Osteoblast (primary cell): ENCODE data around the gene NCKAP5. TPM values are rescaled to one million over a fixed set of nuclear protein-coding genes. Genes with fewer than 3 reads are reported as not detected.

Experiments
- DNase-seq: peaks from one replicate; pipeline ENCODE4 v3.0.0; 2011; ENCODE audit warnings: low spot score, mixed read lengths; ENCODE audit not compliant: insufficient read length; ENCODE audit errors: missing footprints
- H2AFZ ChIP-seq: 2 replicates; pipeline ENCODE4 v1.6.0; 2011; ENCODE audit warnings: mild to moderate bottlenecking, low read length
- H3K27ac ChIP-seq: 2 replicates; pipeline ENCODE4 v1.5.1; 2011; ENCODE audit warnings: mild to moderate bottlenecking, low read depth, low read length, moderate library complexity
- H3K27me3 ChIP-seq: 2 replicates; pipeline ENCODE4 v1.6.0; 2012; ENCODE audit warnings: mild to moderate bottlenecking, control low read depth, inconsistent platforms, low read length, moderate library complexity; ENCODE audit not compliant: insufficient read depth
- H3K36me3 ChIP-seq: 2 replicates; pipeline ENCODE4 v1.5.1; 2011; ENCODE audit warnings: mild to moderate bottlenecking, low read length, control low read depth, moderate library complexity; ENCODE audit not compliant: insufficient read depth
- H3K4me1 ChIP-seq: 2 replicates; pipeline ENCODE4 v1.5.1; 2011; ENCODE audit warnings: mild to moderate bottlenecking, low read length, control low read depth, moderate library complexity; ENCODE audit not compliant: insufficient read depth
- H3K4me2 ChIP-seq: 2 replicates; pipeline ENCODE4 v1.6.0; 2011; ENCODE audit warnings: mild to moderate bottlenecking, low read length; ENCODE audit not compliant: insufficient read depth
- H3K4me3 ChIP-seq: fragments of 200-600 bp; sonication (generic); 3 replicates; pipeline ENCODE4 v1.5.1; 2012; ENCODE audit warnings: mild to moderate bottlenecking, low read length, inconsistent platforms; ENCODE audit not compliant: insufficient read depth
- H3K79me2 ChIP-seq: 2 replicates; pipeline ENCODE4 v1.6.0; 2012; ENCODE audit warnings: mild to moderate bottlenecking, low read length, control low read depth, inconsistent platforms; ENCODE audit not compliant: insufficient read depth
- H3K9me3 ChIP-seq: 2 replicates; pipeline ENCODE4 v1.5.1; 2011; ENCODE audit warnings: low read depth, low read length, control low read depth
- H4K20me1 ChIP-seq: 2 replicates; pipeline ENCODE4 v1.6.0; 2012; ENCODE audit warnings: mild to moderate bottlenecking, low read length, control low read depth; ENCODE audit not compliant: insufficient read depth
- CTCF ChIP-seq: IDR thresholded peaks from 2 replicates; pipeline ENCODE4 v1.5.1; 2011; ENCODE audit warnings: mild to moderate bottlenecking, low read depth, low read length, moderate library complexity; ENCODE audit errors: extremely low read depth
- total RNA-seq: library from RNA; depleted of rRNA; stranded (reverse); fragments of >200 nt; gene quantifications from 2 replicates; pipeline ENCODE4 v1.2.3, GENCODE V29; 2012

Gene NCKAP5
- total RNA-seq, 1 donor = 1.8 TPM

- no peak for TF ChIP-seq CTCF
- no peak overlapping the region for H3K27ac ChIP-seq
- H3K27me3 ChIP-seq = no peaks in the 10 kb centered on the region
Measured at GRCh38 chr2:133393895-133394294, 174.4 kb downstream of the NCKAP5 start.

GRCh38 chr2:133390156-133390555 lies 178.1 kb downstream of the NCKAP5 start:
- H3K27me3 ChIP-seq = no peaks in the 10 kb centered on the region
- H3K4me3 ChIP-seq = no peak overlapping the region
- H2AFZ ChIP-seq = peak overlapping the region; percentile 1
- H3K36me3 ChIP-seq = no peaks in the 10 kb centered on the region
- no peaks in the 10 kb centered on the region for H3K9me3 ChIP-seq
- peak overlapping the region; percentile 26 for H3K27ac ChIP-seq
- TF ChIP-seq CTCF = no peak
- no peaks in the 10 kb centered on the region for H4K20me1 ChIP-seq
- no peaks in the 10 kb centered on the region for H3K79me2 ChIP-seq
- H3K4me2 ChIP-seq = no peak overlapping the region
- peak; percentile 71 for DNase-seq
- H3K4me1 ChIP-seq = peaks cover 19% of the 10 kb centered on the region

More at GRCh38 chr2:133393895-133394294, 174.4 kb downstream of the NCKAP5 start:
- Histone ChIP-seq H4K20me1 (no peaks in the 10 kb centered on the region), H3K79me2 (no peaks in the 10 kb centered on the region), H3K36me3 (no peaks in the 10 kb centered on the region), H3K4me3 (no peak overlapping the region), H3K4me1 (peaks cover 19% of the 10 kb centered on the region), H3K9me3 (no peaks in the 10 kb centered on the region), H2AFZ (no peak overlapping the region), H3K4me2 (no peak overlapping the region)
- no peak for DNase-seq

GRCh38 chr2:133389569-133389968 lies 178.7 kb downstream of the NCKAP5 start:
- no peaks in the 10 kb centered on the region for H3K79me2 ChIP-seq
- no peak for DNase-seq
- H3K9me3 ChIP-seq = no peaks in the 10 kb centered on the region
- TF ChIP-seq CTCF = no peak
- H3K4me2 ChIP-seq = no peak overlapping the region
- no peaks in the 10 kb centered on the region for H4K20me1 ChIP-seq
- H3K4me3 ChIP-seq = no peak overlapping the region
- no peak overlapping the region for H2AFZ ChIP-seq
- H3K4me1 ChIP-seq = peaks cover 19% of the 10 kb centered on the region
- no peaks in the 10 kb centered on the region for H3K27me3 ChIP-seq
- no peaks in the 10 kb centered on the region for H3K36me3 ChIP-seq
- H3K27ac ChIP-seq = peak overlapping the region; percentile 7

GRCh38 chr2:133382566-133382965 lies 185.7 kb downstream of the NCKAP5 start:
- no peak for DNase-seq
- Histone ChIP-seq H3K4me1 (peaks cover 3% of the 10 kb centered on the region), H2AFZ (no peak overlapping the region), H3K27me3 (no peaks in the 10 kb centered on the region), H3K9me3 (no peaks in the 10 kb centered on the region), H3K4me3 (no peak overlapping the region), H4K20me1 (no peaks in the 10 kb centered on the region), H3K27ac (no peak overlapping the region), H3K79me2 (no peaks in the 10 kb centered on the region), H3K4me2 (no peak overlapping the region), H3K36me3 (no peaks in the 10 kb centered on the region)
- TF ChIP-seq CTCF = no peak
